HG03520 (cell line): Measurements from ENCODE around the gene CMTM7.

ENCODE experiments used
- ATAC-seq: cut with Tn5 transposase; IDR thresholded peaks from one replicate; pipeline ENCODE4 v1.9.1; 2021; ENCODE audit warnings: mild to moderate bottlenecking, moderate library complexity; ENCODE audit not compliant: unreplicated experiment

CMTM7 gene

GRCh38 chr3:32434206-32434605 lies 42.6 kb downstream of the CMTM7 start:
- no peak for ATAC-seq

- ATAC-seq, result no peak
Observed at GRCh38 chr3:32435911-32436815, 44.5 kb downstream of the CMTM7 start.

GRCh38 chr3:32436816-32437189 lies 45.1 kb downstream of the CMTM7 start:
- ATAC-seq, result no peak

GRCh38 chr3:32437896-32438295 lies 46.2 kb downstream of the CMTM7 start:
- no peak for ATAC-seq

GRCh38 chr3:32438596-32439344 lies 47.1 kb downstream of the CMTM7 start:
- ATAC-seq, result peak; percentile 92

GRCh38 chr3:32439421-32439820 lies 47.8 kb downstream of the CMTM7 start:
- ATAC-seq, result peak; percentile 19

GRCh38 chr3:32440611-32441350 lies 49.1 kb downstream of the CMTM7 start:
- ATAC-seq, result no peak

- ATAC-seq, result no peak
Observed at GRCh38 chr3:32442766-32443165, 51.1 kb downstream of the CMTM7 start.

- ATAC-seq, result no peak
Observed at GRCh38 chr3:32443478-32443877, 51.8 kb downstream of the CMTM7 start.

GRCh38 chr3:32447865-32448400 lies 56.3 kb downstream of the CMTM7 start:
- no peak for ATAC-seq

GRCh38 chr3:32448686-32449474 lies 57.2 kb downstream of the CMTM7 start:
- ATAC-seq, result no peak

GRCh38 chr3:32449691-32450090 lies 58.0 kb downstream of the CMTM7 start:
- ATAC-seq, result no peak

- ATAC-seq, result no peak
Observed at GRCh38 chr3:32450426-32450825, 58.8 kb downstream of the CMTM7 start.

- ATAC-seq, result no peak
Observed at GRCh38 chr3:32450992-32451659, 59.5 kb downstream of the CMTM7 start.

GRCh38 chr3:32452009-32452408 lies 60.4 kb downstream of the CMTM7 start:
- no peak for ATAC-seq

- ATAC-seq, result no peak
Observed at GRCh38 chr3:32453346-32453745, 61.7 kb downstream of the CMTM7 start.

- no peak for ATAC-seq
Observed at GRCh38 chr3:32454111-32454510, 62.5 kb downstream of the CMTM7 start.

- ATAC-seq, result no peak
Observed at GRCh38 chr3:32454731-32455608, 63.3 kb downstream of the CMTM7 start.
